ENCODE results near the gene FBXO33. TPM values are rescaled to one million over a fixed set of nuclear protein-coding genes. Genes with fewer than 3 reads are reported as not detected.

Gene FBXO33
- total RNA-seq, 4 donors from 2014 or later, result 27.4 to 40.2 (median 33.5) TPM

- Histone ChIP-seq H3K27ac (no peak overlapping the region), H3K4me3 (replicated peaks in 1 of 3) (no peak overlapping the region), H3K9me3 (no peaks in the 10 kb centered on the region), H3K4me1 (no peaks in the 10 kb centered on the region), H3K27me3 (no peaks in the 10 kb centered on the region), H3K36me3 (no peaks in the 10 kb centered on the region)
- no peak for TF ChIP-seq POLR2A (IDR thresholded peaks at IDR 0.05)
- TF ChIP-seq, protein P1, sequence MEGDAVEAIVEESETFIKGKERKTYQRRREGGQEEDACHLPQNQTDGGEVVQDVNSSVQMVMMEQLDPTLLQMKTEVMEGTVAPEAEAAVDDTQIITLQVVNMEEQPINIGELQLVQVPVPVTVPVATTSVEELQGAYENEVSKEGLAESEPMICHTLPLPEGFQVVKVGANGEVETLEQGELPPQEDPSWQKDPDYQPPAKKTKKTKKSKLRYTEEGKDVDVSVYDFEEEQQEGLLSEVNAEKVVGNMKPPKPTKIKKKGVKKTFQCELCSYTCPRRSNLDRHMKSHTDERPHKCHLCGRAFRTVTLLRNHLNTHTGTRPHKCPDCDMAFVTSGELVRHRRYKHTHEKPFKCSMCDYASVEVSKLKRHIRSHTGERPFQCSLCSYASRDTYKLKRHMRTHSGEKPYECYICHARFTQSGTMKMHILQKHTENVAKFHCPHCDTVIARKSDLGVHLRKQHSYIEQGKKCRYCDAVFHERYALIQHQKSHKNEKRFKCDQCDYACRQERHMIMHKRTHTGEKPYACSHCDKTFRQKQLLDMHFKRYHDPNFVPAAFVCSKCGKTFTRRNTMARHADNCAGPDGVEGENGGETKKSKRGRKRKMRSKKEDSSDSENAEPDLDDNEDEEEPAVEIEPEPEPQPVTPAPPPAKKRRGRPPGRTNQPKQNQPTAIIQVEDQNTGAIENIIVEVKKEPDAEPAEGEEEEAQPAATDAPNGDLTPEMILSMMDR (IDR thresholded peaks at IDR 0.05), result no peak
- 100% methylated on average over 1 of the region's 1 CpG for WGBS, 2 donors
- DNase-seq, result no peak
- intact Hi-C loops (cut with DNase I), result no loop called here
These were observed 16.2 kb downstream of the FBXO33 start for GRCh38 chr14:39416072-39416471.

GRCh38 chr14:39406560-39406959 is 25.7 kb downstream of the FBXO33 start:
- no peak for TF ChIP-seq POLR2A (IDR thresholded peaks at IDR 0.05)
- TF ChIP-seq, protein P1 (IDR thresholded peaks at IDR 0.05), result no peak
- H3K9me3 ChIP-seq, result no peaks in the 10 kb centered on the region

GRCh38 chr14:39398382-39398781 is 33.9 kb downstream of the FBXO33 start:
- Histone ChIP-seq H3K27ac (no peak overlapping the region), H3K4me1 (no peaks in the 10 kb centered on the region), H3K27me3 (no peaks in the 10 kb centered on the region), H3K4me3 (replicated peaks in 1 of 3) (no peak overlapping the region), H3K9me3 (no peaks in the 10 kb centered on the region), H3K36me3 (peaks cover 2 to 20% of the 10 kb centered on the region in 2 donors)
- TF ChIP-seq POLR2A (IDR thresholded peaks at IDR 0.05), result no peak
- TF ChIP-seq, protein P1 (IDR thresholded peaks at IDR 0.05), result no peak
- DNase-seq, result no peak
- intact Hi-C loops (cut with DNase I), result no loop called here
- 84 to 86% methylated on average over 6 of the region's 6 CpGs for WGBS, 2 donors

More at GRCh38 chr14:39406560-39406959, 25.7 kb downstream of the FBXO33 start:
- intact Hi-C loops (cut with DNase I), result no loop called here
- no peak overlapping the region for H3K4me3 ChIP-seq (replicated peaks in 1 of 3)
- no peaks in the 10 kb centered on the region for H3K4me1 ChIP-seq
- H3K36me3 ChIP-seq, result no peaks in the 10 kb centered on the region
- DNase-seq, result no peak
- H3K27me3 ChIP-seq, result no peaks in the 10 kb centered on the region
- 60 to 92% methylated on average over 3 of the region's 3 CpGs for whole genome bisulfite sequencing, 2 donors
- no peak overlapping the region for H3K27ac ChIP-seq

- H3K4me1 ChIP-seq, result no peaks in the 10 kb centered on the region
- H3K36me3 ChIP-seq, result peaks cover 2 to 20% of the 10 kb centered on the region in 2 donors
These were observed 35.8 kb downstream of the FBXO33 start for GRCh38 chr14:39396448-39396847.

DNA sequence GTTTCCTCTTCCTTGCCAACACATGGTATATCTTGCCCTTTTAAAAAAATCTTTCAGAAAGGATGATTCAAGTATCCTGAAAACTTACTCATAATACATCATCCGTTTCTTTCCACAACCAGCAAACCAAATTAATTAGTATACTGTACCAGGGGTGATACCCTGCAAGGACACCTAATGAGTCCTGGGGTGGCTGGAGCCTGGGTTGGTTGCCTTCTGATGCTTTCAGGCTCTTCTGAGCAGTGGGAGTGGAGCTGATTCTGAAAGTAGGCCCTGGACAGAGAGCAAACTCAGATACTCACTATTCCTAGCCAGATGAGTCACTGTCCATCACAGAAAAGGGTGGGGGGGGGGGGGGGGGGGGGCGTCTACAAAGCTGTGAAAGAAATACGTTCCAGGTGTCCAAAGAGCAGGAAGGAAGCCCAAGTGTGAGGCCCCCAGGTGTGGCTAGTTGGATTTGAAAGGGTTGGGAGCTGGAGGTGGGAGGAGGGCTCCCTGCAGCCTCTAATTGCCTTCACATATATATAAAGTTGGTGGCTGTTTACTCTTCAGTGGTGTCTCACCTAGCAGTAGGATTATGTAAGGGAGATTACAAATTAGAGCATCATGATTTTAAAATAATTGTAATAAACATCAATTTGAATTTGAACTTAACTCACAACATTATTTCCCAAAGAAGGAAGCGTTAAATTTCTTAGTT is 36.5 kb downstream of the FBXO33 start:
- no peaks in the 10 kb centered on the region for H3K4me1 ChIP-seq
- H3K27me3 ChIP-seq, result no peaks in the 10 kb centered on the region
- DNase-seq, result no peak
- TF ChIP-seq, protein P1 (IDR thresholded peaks at IDR 0.05), result no peak
- TF ChIP-seq POLR2A (IDR thresholded peaks at IDR 0.05), result no peak
- no peak overlapping the region for H3K4me3 ChIP-seq (replicated peaks in 1 of 3)
- H3K27ac ChIP-seq, result no peak overlapping the region
- peaks cover 0 to 20% of the 10 kb centered on the region in 2 donors for H3K36me3 ChIP-seq
- intact Hi-C loops (cut with DNase I), result no loop called here
- no peaks in the 10 kb centered on the region for H3K9me3 ChIP-seq
- WGBS, 2 donors, result 70 to 91% methylated on average over 4 of the region's 4 CpGs

More at GRCh38 chr14:39396448-39396847, 35.8 kb downstream of the FBXO33 start:
- H3K9me3 ChIP-seq, result no peaks in the 10 kb centered on the region
- intact Hi-C loops (cut with DNase I), result no loop called here
- no peak overlapping the region for H3K27ac ChIP-seq
- no peak overlapping the region for H3K4me3 ChIP-seq (replicated peaks in 1 of 3)
- no peak for TF ChIP-seq POLR2A (IDR thresholded peaks at IDR 0.05)
- TF ChIP-seq, protein P1 (IDR thresholded peaks at IDR 0.05), result no peak
- H3K27me3 ChIP-seq, result no peaks in the 10 kb centered on the region
- DNase-seq, result no peak

Measured in thyroid gland (tissue), 4 donors.